ENCODE results near the gene PPP2R2C.

- TF ChIP-seq SPI1 (IDR thresholded peaks at IDR 0.05; ENCODE audit: low read depth, low read length), result no peak
- TF ChIP-seq TAF1 (IDR thresholded peaks at IDR 0.05; ENCODE audit: low read depth, low read length), result no peak
- no peak for TF ChIP-seq POLR2A (IDR thresholded peaks at IDR 0.05; ENCODE audit: low read depth, low read length)
- no peak for TF ChIP-seq POLR2AphosphoS5 (IDR thresholded peaks at IDR 0.05; ENCODE audit: low read depth, low read length)
- no peak for TF ChIP-seq POU2F2 (IDR thresholded peaks at IDR 0.05; ENCODE audit: low read depth, low read length)
These were observed 75.6 kb downstream of the PPP2R2C start for GRCh38 chr4:6396696-6397236.
